Pulmonary artery endothelial cell (primary cell): ENCODE measurements around the gene AFG1L. TPM values are rescaled to one million over a fixed set of nuclear protein-coding genes. Genes with fewer than 3 reads are reported as not detected.
"Not testable (repeated sequence)": the region's sequence is repeated elsewhere in the genome, so short reads cannot be mapped to it uniquely, and the experiment has no call there.

Experiments used
- DNase-seq: peaks from one replicate; pipeline ENCODE4 v3.0.0-alpha.2; 2011; ENCODE audit warnings: low read depth, low spot score
- total RNA-seq: library from RNA; depleted of rRNA; stranded (reverse); fragments of >200 nt; gene quantifications from 2 replicates; pipeline ENCODE4 v1.2.3, GENCODE V29; 2014

Gene AFG1L
- total RNA-seq, 1 donor from 2014 or later: 1.7 TPM

GRCh38 chr6:108510461-108511319 is 215.8 kb downstream of the AFG1L start:
- no peak for DNase-seq

DNA sequence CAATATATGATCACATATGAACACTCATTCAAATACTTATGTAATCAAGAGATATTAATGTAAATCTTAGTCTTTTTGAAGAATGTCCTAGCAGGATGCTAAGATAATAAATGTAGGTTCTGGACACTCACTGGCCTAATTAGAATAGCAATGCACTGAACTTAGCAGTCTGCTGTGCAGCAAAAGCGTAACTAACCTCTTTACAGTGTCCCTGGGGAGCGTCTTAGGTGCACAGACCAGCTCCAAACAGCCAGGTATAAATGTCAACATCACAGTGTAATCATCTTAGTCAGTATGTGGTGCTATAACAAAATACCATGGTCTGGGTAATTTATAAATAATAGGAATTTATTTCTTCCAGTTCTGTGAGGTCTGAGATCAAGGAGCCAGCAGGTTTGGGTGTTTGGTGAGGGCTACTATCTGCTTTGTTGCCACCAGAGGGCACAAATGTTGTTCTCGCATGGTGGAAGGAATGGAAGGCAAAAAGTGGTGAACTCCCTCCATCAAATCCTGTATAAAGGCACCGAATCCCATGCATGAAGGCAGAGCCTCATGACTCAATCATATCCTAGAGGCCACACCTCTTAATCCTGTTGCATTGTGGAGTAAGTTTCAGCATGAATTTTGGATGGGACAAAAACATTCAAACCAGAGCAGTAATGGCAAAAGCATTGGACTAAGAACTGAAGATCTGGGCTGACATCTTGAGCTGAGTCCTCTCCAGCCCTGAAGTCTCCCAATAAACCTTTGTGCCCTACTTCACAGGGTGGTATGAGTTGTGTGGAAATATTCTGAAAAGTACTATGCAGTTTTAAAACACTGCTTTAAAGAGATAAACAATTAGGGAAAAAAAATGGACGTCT is 224.1 kb downstream of the AFG1L start:
- no peak for DNase-seq

DNA sequence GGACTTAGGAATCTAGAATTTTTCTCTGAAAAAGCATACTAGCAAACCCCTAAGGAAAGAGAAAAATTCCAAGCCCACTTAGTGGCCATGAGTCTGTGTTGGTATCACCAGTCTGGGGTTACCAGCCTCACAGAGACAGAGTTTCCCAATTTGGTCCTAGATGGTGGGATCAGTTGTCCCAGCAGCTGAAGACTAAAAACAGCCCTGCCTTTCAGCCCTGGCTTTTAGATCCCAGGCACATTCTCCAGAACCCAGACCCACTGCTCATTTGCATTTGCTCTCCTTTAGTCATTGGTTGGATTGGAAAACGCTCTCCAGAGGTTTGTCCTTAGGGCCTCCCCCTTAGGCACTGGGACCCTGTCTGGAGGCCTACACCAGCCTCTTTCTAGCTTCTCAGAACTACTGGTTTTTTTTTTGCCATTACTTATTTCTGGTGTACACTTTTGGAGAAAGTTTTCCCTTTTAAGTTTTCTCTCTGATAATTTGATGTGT is 226.8 kb downstream of the AFG1L start:
- no peak for DNase-seq

DNA sequence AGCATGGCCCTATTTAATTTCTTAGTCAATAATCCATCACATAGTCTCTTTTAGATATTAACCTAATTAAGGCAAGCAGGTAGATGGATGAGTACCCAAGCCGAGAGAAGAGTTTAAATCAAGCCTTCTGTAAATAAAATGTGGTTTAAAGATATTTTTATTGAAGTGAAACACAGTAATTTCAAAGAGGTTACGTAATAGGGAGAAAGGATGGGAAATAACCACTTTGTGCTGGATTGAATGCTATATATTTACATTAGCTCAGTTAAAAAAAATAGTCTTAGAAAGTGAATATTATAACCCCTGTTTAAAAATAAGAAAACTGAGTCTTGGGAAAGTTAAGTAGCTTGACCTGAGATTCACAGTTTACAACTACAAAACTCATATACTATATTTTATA is 228.8 kb downstream of the AFG1L start:
- DNase-seq: no peak

GRCh38 chr6:108524528-108525248 is 229.8 kb downstream of the AFG1L start:
- DNase-seq: no peak

GRCh38 chr6:108526739-108527174 is 231.9 kb downstream of the AFG1L start:
- DNase-seq: peak; percentile 8

GRCh38 chr6:108528878-108529277 is 234.0 kb downstream of the AFG1L start:
- no peak for DNase-seq

DNA sequence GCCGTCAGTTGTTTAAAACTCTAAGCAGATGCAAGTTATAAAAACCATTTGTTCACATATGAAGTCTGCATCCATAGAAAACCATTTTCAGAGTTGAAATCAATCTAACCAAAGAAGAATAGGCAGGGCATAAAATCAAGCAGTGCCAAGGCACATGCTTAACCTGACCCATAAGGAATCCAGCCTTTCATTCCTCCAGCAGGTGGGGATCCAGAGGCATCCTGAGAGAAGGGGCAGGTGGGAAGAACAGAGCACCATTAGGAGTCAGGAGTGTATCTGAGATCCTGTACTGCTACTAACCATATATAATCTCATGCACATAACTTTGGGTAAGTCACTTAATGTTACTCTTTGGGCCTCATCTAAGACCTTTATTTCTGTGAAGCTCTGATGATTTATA is 236.5 kb downstream of the AFG1L start:
- no peak for DNase-seq

GRCh38 chr6:108535114-108535742 is 240.4 kb downstream of the AFG1L start:
- DNase-seq: no peak

DNA sequence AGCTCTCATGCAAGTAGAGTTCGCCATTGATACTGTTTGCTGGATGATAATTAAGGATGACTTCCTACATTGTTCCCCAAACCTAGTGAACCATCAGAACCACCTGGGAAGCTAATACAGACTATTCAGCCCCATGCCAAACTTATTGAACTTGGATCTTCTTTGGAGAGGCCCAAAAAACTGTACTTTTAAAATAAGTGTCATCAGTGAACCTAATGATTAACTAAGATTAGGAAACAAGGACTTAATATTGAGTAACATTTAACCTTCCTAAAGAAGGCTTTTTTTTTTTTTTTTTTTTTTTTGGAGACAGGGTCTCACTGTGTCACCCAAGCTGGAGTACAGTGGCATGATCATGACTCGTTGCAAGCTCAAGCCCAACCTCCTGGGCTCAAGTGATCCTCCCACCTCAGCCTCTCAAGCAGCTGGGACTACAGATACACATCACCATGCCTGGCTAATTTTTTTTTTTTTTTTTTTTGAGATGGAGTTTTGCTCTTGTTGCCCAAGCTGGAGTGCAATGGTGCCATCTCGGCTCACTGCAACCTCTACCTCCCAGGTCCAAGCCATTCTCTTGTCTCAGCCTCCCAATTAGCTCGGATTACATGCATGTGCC is 241.2 kb downstream of the AFG1L start:
- DNase-seq: not testable (repeated sequence)

GRCh38 chr6:108541843-108542759 is 247.2 kb downstream of the AFG1L start:
- DNase-seq: no peak

GRCh38 chr6:108543175-108543940 is 248.5 kb downstream of the AFG1L start:
- no peak for DNase-seq

DNA sequence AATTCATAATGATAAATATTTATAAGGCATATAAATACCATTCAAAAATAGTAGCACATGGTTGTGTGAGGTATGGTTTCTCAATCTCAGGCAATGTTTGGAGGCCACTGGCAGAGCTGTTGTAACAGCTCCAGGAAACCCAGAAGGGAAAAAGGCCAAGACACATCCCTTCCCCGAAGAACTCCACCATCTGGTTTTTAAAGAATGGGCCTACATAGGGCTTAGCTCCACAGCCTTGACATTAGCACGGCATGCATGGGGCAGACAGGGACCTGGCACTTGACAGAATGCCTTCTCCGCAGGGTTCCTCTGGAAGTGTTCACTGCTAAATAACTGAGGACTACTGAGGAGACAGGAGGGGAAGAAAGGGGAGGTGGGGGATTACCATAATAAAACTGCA is 249.8 kb downstream of the AFG1L start:
- DNase-seq: no peak

- DNase-seq: no peak
Measured at GRCh38 chr6:108546079-108547049, 251.5 kb downstream of the AFG1L start.

DNA sequence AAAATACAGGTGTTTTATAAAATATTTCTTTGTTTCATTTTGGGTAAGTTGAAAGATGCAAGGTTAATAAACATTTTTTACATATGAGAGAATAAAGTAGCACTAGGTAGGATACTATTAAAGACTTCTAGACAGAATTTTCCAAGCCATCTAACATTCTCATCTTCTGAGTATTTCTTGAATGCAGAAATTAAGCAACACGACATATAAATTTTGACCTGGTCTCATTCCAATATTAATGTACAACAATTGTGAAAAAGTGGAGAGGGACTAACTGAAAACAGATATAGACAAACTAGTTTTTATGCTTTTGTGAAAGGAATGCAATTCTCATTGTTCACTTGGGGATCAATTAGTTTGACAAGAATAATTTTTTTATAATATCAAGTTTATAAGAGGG is 254.4 kb downstream of the AFG1L start:
- no peak for DNase-seq

DNA sequence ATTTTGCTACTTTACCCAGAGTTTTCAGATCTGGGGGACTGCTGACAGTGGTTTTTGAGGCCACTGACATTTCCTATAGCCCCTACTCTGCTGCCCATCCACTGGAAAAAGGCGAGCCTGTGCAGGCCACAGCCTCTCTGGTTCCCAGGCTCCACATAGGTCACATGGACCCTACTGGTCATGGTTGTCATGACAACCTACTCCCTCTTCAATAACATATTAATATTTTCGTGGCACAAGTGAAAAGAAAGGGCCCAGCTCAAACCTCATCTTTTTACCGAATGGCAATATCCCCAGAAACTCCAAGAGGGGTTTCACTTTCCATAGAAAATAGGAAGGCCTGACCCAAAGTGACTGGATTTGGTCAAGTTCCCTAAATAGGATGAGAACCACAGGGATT is 254.9 kb downstream of the AFG1L start:
- DNase-seq: no peak

DNA sequence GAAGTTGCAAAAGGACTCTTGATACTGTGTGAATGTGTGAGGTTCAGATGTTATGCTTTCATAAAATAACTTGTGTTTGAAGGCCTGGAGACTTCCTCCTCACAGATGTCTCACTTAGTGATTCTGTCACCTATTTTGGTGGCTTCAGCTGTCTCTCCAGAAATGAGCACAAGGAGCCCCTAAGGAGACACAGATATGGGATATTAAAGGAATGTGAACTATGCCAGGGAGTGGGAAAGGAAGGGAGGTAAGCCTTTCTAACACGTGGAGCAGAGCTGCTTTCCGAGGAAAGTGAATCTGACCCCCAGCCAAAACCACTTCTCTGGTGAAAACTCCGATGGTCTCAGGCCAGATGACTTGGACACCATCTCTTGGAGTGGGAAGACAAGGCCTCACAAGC is 255.4 kb downstream of the AFG1L start:
- no peak for DNase-seq
